Stimulated activated CD8-positive, alpha-beta memory T cell treated with anti-CD3 and anti-CD28 coated beads, Interleukin-7, amount 100 ng/mL, for 24 hours (primary cell): Measurements from ENCODE around the gene SUPT16H.

Source experiments
- DNase-seq: peaks from one replicate; pipeline ENCODE4 v3.0.0-alpha.2; 2020; ENCODE audit warnings: low read depth

Gene SUPT16H

GRCh38 chr14:21302013-21302835 lies 81.6 kb downstream of the SUPT16H start:
- DNase-seq, result no peak
